HepG2 (cell line): ENCODE data around the gene SELENOS.
A peak's percentile ranks its signal among the peaks of the same experiment; 100 is the strongest.

Experiments
- BHLHE40 ChIP-seq: IDR thresholded peaks from 2 replicates; pipeline ENCODE4 v1.6.1; 2011; ENCODE audit warnings: low read length, improper control_type of control experiment
- CHD2 ChIP-seq: IDR thresholded peaks from 2 replicates; pipeline ENCODE4 v1.6.1; 2011; ENCODE audit warnings: low read depth, low read length, improper control_type of control experiment
- EZH2 ChIP-seq: conservative IDR thresholded peaks from 2 replicates; pipeline ENCODE4 v1.6.1; 2012; ENCODE audit warnings: mild to moderate bottlenecking, low read depth, low read length, moderate library complexity
- HMGA1 ChIP-seq: sonication (generic); formaldehyde crosslinking; conservative IDR thresholded peaks from 2 replicates; pipeline ENCODE4 v1.4.0; 2020; ENCODE audit warnings: missing genetic modification reagents
- KDM1A ChIP-seq: IDR thresholded peaks from 2 replicates; pipeline ENCODE4 v1.6.1; 2016; ENCODE audit warnings: missing compliant biosample characterization
- MXI1 ChIP-seq: IDR thresholded peaks from 3 replicates; pipeline ENCODE4 v1.6.1; 2012; ENCODE audit warnings: low read depth, low read length, inconsistent platforms, borderline replicate concordance
- PLRG1 ChIP-seq: fragments of 450-650 bp; conservative IDR thresholded peaks from 2 replicates; pipeline ENCODE4 v1.6.1; 2016
- POLR2AphosphoS5 ChIP-seq: IDR thresholded peaks from 2 replicates; pipeline ENCODE4 v1.6.1; 2012; ENCODE audit warnings: low read depth, low read length
- TSC22D2 ChIP-seq: sonication (generic); formaldehyde crosslinking; IDR thresholded peaks from 2 replicates; pipeline ENCODE4 v1.5.1; 2020; ENCODE audit warnings: missing genetic modification reagents, mild to moderate bottlenecking, borderline replicate concordance
- TF ChIP-seq, protein P1 (sequence below): sonication (generic); formaldehyde crosslinking; IDR thresholded peaks from 2 replicates; pipeline ENCODE4 v1.5.0; 2020; ENCODE audit warnings: mild to moderate bottlenecking, missing genetic modification reagents, moderate library complexity
- TF ChIP-seq, protein P2 (sequence below): IDR thresholded peaks from 2 replicates; pipeline ENCODE4 v1.6.1; 2016; ENCODE audit warnings: low read depth, missing genetic modification reagents, missing compliant biosample characterization

DNA sequence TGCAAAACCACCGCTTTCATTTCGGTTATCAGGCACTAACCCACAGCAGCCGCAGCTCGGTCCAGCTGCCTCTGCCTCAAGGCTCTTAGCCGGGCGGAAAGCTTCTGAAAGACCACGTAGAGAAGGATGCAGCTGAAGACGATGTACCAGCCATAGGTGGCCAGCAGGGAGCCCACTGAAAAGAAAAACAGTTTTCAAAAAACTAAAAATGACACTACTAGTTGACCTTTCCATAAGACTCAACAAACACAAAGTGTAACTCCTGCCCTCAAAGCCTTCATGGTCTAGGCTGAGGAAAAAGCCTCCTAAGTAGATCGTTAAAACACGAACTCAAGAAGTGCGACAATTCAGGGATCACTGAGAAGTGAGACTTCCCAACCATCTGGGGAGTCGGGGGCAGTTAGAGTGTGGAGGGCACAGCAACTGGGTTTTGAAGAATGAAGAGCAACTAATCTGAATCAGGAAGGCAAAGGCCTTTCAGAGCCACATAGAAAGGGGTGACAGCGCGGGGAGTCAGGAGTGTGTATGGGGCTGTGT is 716 bp downstream of the SELENOS start:
- TF ChIP-seq PLRG1 (no peak), POLR2AphosphoS5 (no peak), EZH2 (no peak), TSC22D2 (no peak), MXI1 (no peak), CHD2 (no peak), KDM1A (no peak), BHLHE40 (no peak), HMGA1 (no peak)
- TF ChIP-seq, protein P1, sequence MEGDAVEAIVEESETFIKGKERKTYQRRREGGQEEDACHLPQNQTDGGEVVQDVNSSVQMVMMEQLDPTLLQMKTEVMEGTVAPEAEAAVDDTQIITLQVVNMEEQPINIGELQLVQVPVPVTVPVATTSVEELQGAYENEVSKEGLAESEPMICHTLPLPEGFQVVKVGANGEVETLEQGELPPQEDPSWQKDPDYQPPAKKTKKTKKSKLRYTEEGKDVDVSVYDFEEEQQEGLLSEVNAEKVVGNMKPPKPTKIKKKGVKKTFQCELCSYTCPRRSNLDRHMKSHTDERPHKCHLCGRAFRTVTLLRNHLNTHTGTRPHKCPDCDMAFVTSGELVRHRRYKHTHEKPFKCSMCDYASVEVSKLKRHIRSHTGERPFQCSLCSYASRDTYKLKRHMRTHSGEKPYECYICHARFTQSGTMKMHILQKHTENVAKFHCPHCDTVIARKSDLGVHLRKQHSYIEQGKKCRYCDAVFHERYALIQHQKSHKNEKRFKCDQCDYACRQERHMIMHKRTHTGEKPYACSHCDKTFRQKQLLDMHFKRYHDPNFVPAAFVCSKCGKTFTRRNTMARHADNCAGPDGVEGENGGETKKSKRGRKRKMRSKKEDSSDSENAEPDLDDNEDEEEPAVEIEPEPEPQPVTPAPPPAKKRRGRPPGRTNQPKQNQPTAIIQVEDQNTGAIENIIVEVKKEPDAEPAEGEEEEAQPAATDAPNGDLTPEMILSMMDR (CRISPR knock-in tag): peak; percentile 15
- TF ChIP-seq, protein P2, sequence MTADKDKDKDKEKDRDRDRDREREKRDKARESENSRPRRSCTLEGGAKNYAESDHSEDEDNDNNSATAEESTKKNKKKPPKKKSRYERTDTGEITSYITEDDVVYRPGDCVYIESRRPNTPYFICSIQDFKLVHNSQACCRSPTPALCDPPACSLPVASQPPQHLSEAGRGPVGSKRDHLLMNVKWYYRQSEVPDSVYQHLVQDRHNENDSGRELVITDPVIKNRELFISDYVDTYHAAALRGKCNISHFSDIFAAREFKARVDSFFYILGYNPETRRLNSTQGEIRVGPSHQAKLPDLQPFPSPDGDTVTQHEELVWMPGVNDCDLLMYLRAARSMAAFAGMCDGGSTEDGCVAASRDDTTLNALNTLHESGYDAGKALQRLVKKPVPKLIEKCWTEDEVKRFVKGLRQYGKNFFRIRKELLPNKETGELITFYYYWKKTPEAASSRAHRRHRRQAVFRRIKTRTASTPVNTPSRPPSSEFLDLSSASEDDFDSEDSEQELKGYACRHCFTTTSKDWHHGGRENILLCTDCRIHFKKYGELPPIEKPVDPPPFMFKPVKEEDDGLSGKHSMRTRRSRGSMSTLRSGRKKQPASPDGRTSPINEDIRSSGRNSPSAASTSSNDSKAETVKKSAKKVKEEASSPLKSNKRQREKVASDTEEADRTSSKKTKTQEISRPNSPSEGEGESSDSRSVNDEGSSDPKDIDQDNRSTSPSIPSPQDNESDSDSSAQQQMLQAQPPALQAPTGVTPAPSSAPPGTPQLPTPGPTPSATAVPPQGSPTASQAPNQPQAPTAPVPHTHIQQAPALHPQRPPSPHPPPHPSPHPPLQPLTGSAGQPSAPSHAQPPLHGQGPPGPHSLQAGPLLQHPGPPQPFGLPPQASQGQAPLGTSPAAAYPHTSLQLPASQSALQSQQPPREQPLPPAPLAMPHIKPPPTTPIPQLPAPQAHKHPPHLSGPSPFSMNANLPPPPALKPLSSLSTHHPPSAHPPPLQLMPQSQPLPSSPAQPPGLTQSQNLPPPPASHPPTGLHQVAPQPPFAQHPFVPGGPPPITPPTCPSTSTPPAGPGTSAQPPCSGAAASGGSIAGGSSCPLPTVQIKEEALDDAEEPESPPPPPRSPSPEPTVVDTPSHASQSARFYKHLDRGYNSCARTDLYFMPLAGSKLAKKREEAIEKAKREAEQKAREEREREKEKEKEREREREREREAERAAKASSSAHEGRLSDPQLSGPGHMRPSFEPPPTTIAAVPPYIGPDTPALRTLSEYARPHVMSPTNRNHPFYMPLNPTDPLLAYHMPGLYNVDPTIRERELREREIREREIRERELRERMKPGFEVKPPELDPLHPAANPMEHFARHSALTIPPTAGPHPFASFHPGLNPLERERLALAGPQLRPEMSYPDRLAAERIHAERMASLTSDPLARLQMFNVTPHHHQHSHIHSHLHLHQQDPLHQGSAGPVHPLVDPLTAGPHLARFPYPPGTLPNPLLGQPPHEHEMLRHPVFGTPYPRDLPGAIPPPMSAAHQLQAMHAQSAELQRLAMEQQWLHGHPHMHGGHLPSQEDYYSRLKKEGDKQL (CRISPR knock-in tag): no peak
